Neuronal stem cell (in vitro differentiated cells): ENCODE measurements around the gene NR2F1.
A peak's percentile ranks its signal among the peaks of the same experiment; 100 is the strongest.

ENCODE experiments used
- DNase-seq: peaks from one replicate; pipeline ENCODE4 v3.0.0-alpha.2; 2013; ENCODE audit warnings: low spot score
- H2AFZ ChIP-seq: one replicate; pipeline ENCODE4 v1.6.1; 2013; ENCODE audit warnings: mild to moderate bottlenecking, low read length, inconsistent platforms
- H2AK5ac ChIP-seq: 2 replicates; pipeline ENCODE4 v1.6.1; 2013; ENCODE audit warnings: low read depth, mild to moderate bottlenecking, inconsistent platforms, low read length, moderate library complexity, mixed read lengths
- H2BK120ac ChIP-seq: 2 replicates; pipeline ENCODE4 v1.6.1; 2013; ENCODE audit warnings: low read depth, mild to moderate bottlenecking, inconsistent platforms, low read length, moderate library complexity, mixed read lengths
- H2BK12ac ChIP-seq: one replicate; pipeline ENCODE4 v1.6.1; 2013; ENCODE audit warnings: low read length, inconsistent platforms
- H2BK15ac ChIP-seq: 2 replicates; pipeline ENCODE4 v1.6.1; 2013; ENCODE audit warnings: mild to moderate bottlenecking, low read length, inconsistent platforms, mixed read lengths
- H2BK5ac ChIP-seq: one replicate; pipeline ENCODE4 v1.6.1; 2013; ENCODE audit warnings: inconsistent platforms, mild to moderate bottlenecking, low read length, moderate library complexity
- H3K14ac ChIP-seq: one replicate; pipeline ENCODE4 v1.6.1; 2013; ENCODE audit warnings: low read length, inconsistent platforms
- H3K18ac ChIP-seq: 2 replicates; pipeline ENCODE4 v1.6.1; 2013; ENCODE audit warnings: low read length, inconsistent platforms
- H3K23ac ChIP-seq: 2 replicates; pipeline ENCODE4 v1.6.1; 2013; ENCODE audit warnings: low read depth, mild to moderate bottlenecking, mixed read lengths, low read length, inconsistent platforms; ENCODE audit not compliant: poor library complexity
- H3K27ac ChIP-seq: replicated peaks from 3 replicates; pipeline ENCODE4 v1.5.1; 2013; ENCODE audit warnings: low read length, inconsistent platforms
- H3K27me3 ChIP-seq, 3 experiments: 2 replicates each; pipeline ENCODE4 v1.6.1; 2013; ENCODE audit warnings: low read length in 3 of 3, mild to moderate bottlenecking in 2 of 3, inconsistent platforms in 1 of 3, low read depth in 1 of 3, mixed read lengths in 1 of 3, moderate library complexity in 1 of 3; ENCODE audit not compliant: control insufficient read depth in 3 of 3, insufficient read depth in 3 of 3
- H3K36me3 ChIP-seq, 2 donors: replicated peaks in 1 of 2; 2 replicates each; pipeline ENCODE4 v1.6.1; 2013; ENCODE audit warnings: low read length in 2 of 2; ENCODE audit not compliant: control insufficient read depth in 2 of 2, insufficient read depth in 2 of 2
- H3K4ac ChIP-seq: 2 replicates; pipeline ENCODE4 v1.6.1; 2013; ENCODE audit warnings: inconsistent platforms, mild to moderate bottlenecking, low read length, moderate library complexity
- H3K4me1 ChIP-seq, 2 donors: 1 replicate in 1 of 2; 2 replicates in 1 of 2; pipeline ENCODE4 v1.6.1; 2013; ENCODE audit warnings: low read length in 2 of 2, low read depth in 1 of 2; ENCODE audit not compliant: control insufficient read depth in 2 of 2, insufficient read depth in 1 of 2
- H3K4me2 ChIP-seq: one replicate; pipeline ENCODE4 v1.6.1; 2013; ENCODE audit warnings: mild to moderate bottlenecking, low read length, inconsistent platforms; ENCODE audit not compliant: insufficient read depth, poor library complexity, severe bottlenecking
- H3K4me3 ChIP-seq, 2 donors: 2 replicates each; pipeline ENCODE4 v1.5.1; 2013; ENCODE audit warnings: low read length in 2 of 2, mild to moderate bottlenecking in 2 of 2, inconsistent platforms in 1 of 2, moderate library complexity in 1 of 2
- H3K79me1 ChIP-seq: one replicate; pipeline ENCODE4 v1.6.1; 2013; ENCODE audit warnings: low read depth, mild to moderate bottlenecking, inconsistent platforms, low read length, moderate library complexity
- H3K9ac ChIP-seq: one replicate; pipeline ENCODE4 v1.6.1; 2013; ENCODE audit warnings: mild to moderate bottlenecking, low read depth, low read length, inconsistent platforms; ENCODE audit not compliant: poor library complexity
- H3K9me3 ChIP-seq, 2 donors: replicated peaks in 1 of 2; 2 replicates each; pipeline versions ENCODE3 to v1.6.1; 2013; ENCODE audit warnings: low read length in 2 of 2, mild to moderate bottlenecking in 2 of 2, inconsistent platforms in 1 of 2, low read depth in 1 of 2, mixed read lengths in 1 of 2, moderate library complexity in 1 of 2; ENCODE audit not compliant: control insufficient read depth in 2 of 2, insufficient read depth in 1 of 2
- H4K8ac ChIP-seq: one replicate; pipeline ENCODE4 v1.6.1; 2013; ENCODE audit warnings: low read depth, mild to moderate bottlenecking, inconsistent platforms, low read length, moderate library complexity
- H4K91ac ChIP-seq: one replicate; pipeline ENCODE4 v1.6.1; 2013; ENCODE audit warnings: low read length, low read depth, mild to moderate bottlenecking, inconsistent platforms; ENCODE audit not compliant: poor library complexity
- WGBS, 2 donors: extraction: QIAGEN DNeasy Blood & Tissue Kit; methylation state at CpG; one replicate each; pipeline ENCODE4 v1.1.7; 2013; ENCODE audit warnings: missing lambda C conversion rate in 2 of 2, mixed read lengths in 1 of 2; ENCODE audit not compliant: insufficient read length in 2 of 2, insufficient replicate concordance in 1 of 2; ENCODE audit errors: extremely low coverage in 2 of 2; 5-methylcytosine and 5-hydroxymethylcytosine counted together

The NR2F1 gene

GRCh38 chr5:93620487-93621326 is 37.7 kb downstream of the NR2F1 start:
- H3K36me3 ChIP-seq = no peaks in the 10 kb centered on the region
- H3K4me1 ChIP-seq = peaks cover 2 to 30% of the 10 kb centered on the region in 2 donors
- H3K9me3 ChIP-seq = no peaks in the 10 kb centered on the region
- WGBS, 2 donors = no CpG with 5 or more reads among the region's 75 CpGs
- peak overlapping the region; percentile 81 for H2AFZ ChIP-seq
- peak overlapping the region; percentile 96 for H2BK5ac ChIP-seq
- no peak overlapping the region for H3K23ac ChIP-seq
- H2BK12ac ChIP-seq = peak overlapping the region; percentile 90
- H3K14ac ChIP-seq = no peak overlapping the region
- H2BK15ac ChIP-seq = peak overlapping the region; percentile 89
- no peak overlapping the region for H4K91ac ChIP-seq
- no peak overlapping the region for H2AK5ac ChIP-seq
- peak overlapping the region; percentile 86 for H3K9ac ChIP-seq
- peaks cover 0 to 6% (median 0%) of the 10 kb centered on the region in 3 experiments for H3K27me3 ChIP-seq
- peak overlapping the region; percentile 94 for H3K4me2 ChIP-seq
- H4K8ac ChIP-seq = no peak overlapping the region
- peak overlapping the region; percentile 96 for H3K27ac ChIP-seq
- no peak overlapping the region for H3K4ac ChIP-seq
- H2BK120ac ChIP-seq = no peak overlapping the region
- peak overlapping the region; percentile 91 for H3K18ac ChIP-seq
- H3K79me1 ChIP-seq = no peaks in the 10 kb centered on the region
- peak overlapping the region; percentile 58 to 86 for H3K4me3 ChIP-seq
- peak; percentile 76 for DNase-seq

GRCh38 chr5:93621327-93621798 is 38.3 kb downstream of the NR2F1 start:
- Histone ChIP-seq H3K4me2 (peak overlapping the region; percentile 94), H3K9me3 (no peaks in the 10 kb centered on the region), H3K4me1 (peaks cover 2 to 26% of the 10 kb centered on the region in 2 donors), H2AFZ (peak overlapping the region; percentile 81), H3K14ac (peak overlapping the region; percentile 97), H3K23ac (no peak overlapping the region), H3K18ac (peak overlapping the region; percentile 96), H4K8ac (no peak overlapping the region), H3K4me3 (peak overlapping the region; percentile 58 to 86), H3K27me3 (peaks cover 0 to 5% (median 0%) of the 10 kb centered on the region in 3 experiments), H3K36me3 (no peaks in the 10 kb centered on the region), H4K91ac (no peak overlapping the region), H2BK5ac (peak overlapping the region; percentile 96), H2BK12ac (peak overlapping the region; percentile 41), H2AK5ac (no peak overlapping the region), H2BK15ac (peak overlapping the region; percentile 75), H3K9ac (peak overlapping the region; percentile 86), H2BK120ac (peak overlapping the region; percentile 72), H3K4ac (no peak overlapping the region), H3K79me1 (no peaks in the 10 kb centered on the region), H3K27ac (peak overlapping the region; percentile 96)
- peak; percentile 78 for DNase-seq
- WGBS, 2 donors = no CpG with 5 or more reads among the region's 41 CpGs

GRCh38 chr5:93622240-93622885 is 39.3 kb downstream of the NR2F1 start:
- no peaks in the 10 kb centered on the region for H3K9me3 ChIP-seq
- H3K4me1 ChIP-seq = peaks cover 2 to 20% of the 10 kb centered on the region in 2 donors
- H3K4me3 ChIP-seq = peak overlapping the region in 1 of 2 donors; percentile 58
- no peak overlapping the region for H4K8ac ChIP-seq
- H2BK5ac ChIP-seq = no peak overlapping the region
- no peak overlapping the region for H3K4me2 ChIP-seq
- H3K36me3 ChIP-seq = no peaks in the 10 kb centered on the region
- H3K27ac ChIP-seq = no peak overlapping the region
- no peak overlapping the region for H3K4ac ChIP-seq
- no peak overlapping the region for H2BK12ac ChIP-seq
- no CpG with 5 or more reads among the region's 4 CpGs for WGBS, 2 donors
- no peaks in the 10 kb centered on the region for H3K79me1 ChIP-seq
- H3K9ac ChIP-seq = no peak overlapping the region
- H3K14ac ChIP-seq = no peak overlapping the region
- no peak overlapping the region for H3K23ac ChIP-seq
- DNase-seq = no peak
- H2AK5ac ChIP-seq = no peak overlapping the region
- H2AFZ ChIP-seq = no peak overlapping the region
- H2BK15ac ChIP-seq = no peak overlapping the region
- H3K27me3 ChIP-seq = peaks cover 0 to 3% (median 0%) of the 10 kb centered on the region in 3 experiments
- no peak overlapping the region for H4K91ac ChIP-seq
- H2BK120ac ChIP-seq = no peak overlapping the region
- H3K18ac ChIP-seq = no peak overlapping the region

GRCh38 chr5:93623153-93623552 is 40.1 kb downstream of the NR2F1 start:
- H2BK12ac ChIP-seq = no peak overlapping the region
- H3K27ac ChIP-seq = no peak overlapping the region
- H3K9me3 ChIP-seq = peaks cover 0 to 5% of the 10 kb centered on the region in 2 donors
- H3K4me2 ChIP-seq = no peak overlapping the region
- H3K4me3 ChIP-seq = no peak overlapping the region
- H3K9ac ChIP-seq = no peak overlapping the region
- DNase-seq = no peak
- no peak overlapping the region for H3K4ac ChIP-seq
- peaks cover 0 to 3% (median 0%) of the 10 kb centered on the region in 3 experiments for H3K27me3 ChIP-seq
- no peaks in the 10 kb centered on the region for H3K79me1 ChIP-seq
- no peak overlapping the region for H2AFZ ChIP-seq
- H4K8ac ChIP-seq = no peak overlapping the region
- H2BK5ac ChIP-seq = no peak overlapping the region
- H3K36me3 ChIP-seq = no peaks in the 10 kb centered on the region
- no peak overlapping the region for H2BK15ac ChIP-seq
- no peak overlapping the region for H3K23ac ChIP-seq
- H4K91ac ChIP-seq = no peak overlapping the region
- WGBS, 2 donors = no CpG with 5 or more reads among the region's 4 CpGs
- peaks cover 2 to 20% of the 10 kb centered on the region in 2 donors for H3K4me1 ChIP-seq
- no peak overlapping the region for H3K14ac ChIP-seq
- no peak overlapping the region for H2AK5ac ChIP-seq
- no peak overlapping the region for H3K18ac ChIP-seq
- H2BK120ac ChIP-seq = no peak overlapping the region
